CD14-positive monocyte (primary cell): ENCODE measurements around the gene GSTT4. TPM values are rescaled to one million over a fixed set of nuclear protein-coding genes. Genes with fewer than 3 reads are reported as not detected.

Experiments
- DNase-seq, 3 donors: peaks; one replicate each; pipeline ENCODE4 v3.0.0-alpha.2; 2011 to 2022
- H2AFZ ChIP-seq: 2 replicates; pipeline ENCODE4 v1.6.0; 2012; ENCODE audit warnings: mild to moderate bottlenecking, low read depth, low read length, inconsistent platforms; ENCODE audit not compliant: insufficient read depth, poor library complexity, severe bottlenecking
- H3K27ac ChIP-seq, 2 donors: 1 replicate in 1 of 2; 2 replicates in 1 of 2; pipeline ENCODE4 v1.5.1; 2012 to 2013; ENCODE audit warnings: low read length in 2 of 2, control low read depth in 1 of 2, inconsistent platforms in 1 of 2, low read depth in 1 of 2, mild to moderate bottlenecking in 1 of 2
- H3K27me3 ChIP-seq, 2 donors: one replicate each; pipeline versions ENCODE4 v1.6.0 to v1.6.1; 2011 to 2013; ENCODE audit warnings: low read length in 2 of 2; ENCODE audit not compliant: control insufficient read depth in 2 of 2, insufficient read depth in 2 of 2
- H3K36me3 ChIP-seq, 2 donors: replicated peaks in 1 of 2; 1 replicate in 1 of 2; 2 replicates in 1 of 2; pipeline versions ENCODE4 v1.5.1 to v1.6.1; 2012 to 2013; ENCODE audit warnings: low read length in 2 of 2, control low read depth in 1 of 2, inconsistent platforms in 1 of 2, mild to moderate bottlenecking in 1 of 2; ENCODE audit not compliant: insufficient read depth in 2 of 2, control insufficient read depth in 1 of 2
- H3K4me1 ChIP-seq, 2 donors: 1 replicate in 1 of 2; 2 replicates in 1 of 2; pipeline versions ENCODE4 v1.5.1 to v1.6.1; 2012 to 2013; ENCODE audit warnings: low read length in 2 of 2, control low read depth in 1 of 2, inconsistent platforms in 1 of 2, mild to moderate bottlenecking in 1 of 2, moderate library complexity in 1 of 2; ENCODE audit not compliant: insufficient read depth in 2 of 2, control insufficient read depth in 1 of 2
- H3K4me2 ChIP-seq: replicated peaks from 2 replicates; pipeline ENCODE3; 2012; ENCODE audit warnings: low read length, moderate library complexity, mild to moderate bottlenecking; ENCODE audit not compliant: poor library complexity, severe bottlenecking; ENCODE audit errors: extremely low read depth
- H3K4me3 ChIP-seq, 3 experiments: fragments of 200-600 bp in 1 of 3; sonication (generic) in 1 of 3; replicated peaks in 1 of 3; 1 replicate in 2 of 3; 2 replicates in 1 of 3; pipeline ENCODE4 v1.5.1; 2011 to 2013; ENCODE audit warnings: low read length in 3 of 3, mild to moderate bottlenecking in 3 of 3, control low read depth in 2 of 3, low read depth in 2 of 3, inconsistent platforms in 1 of 3, moderate library complexity in 1 of 3
- H3K79me2 ChIP-seq: 2 replicates; pipeline ENCODE4 v1.6.0; 2012; ENCODE audit warnings: mild to moderate bottlenecking, control low read depth, inconsistent platforms, low read length, moderate library complexity; ENCODE audit not compliant: insufficient read depth
- H3K9ac ChIP-seq: 2 replicates; pipeline ENCODE4 v1.6.0; 2017; ENCODE audit warnings: low read length, mild to moderate bottlenecking; ENCODE audit not compliant: insufficient read depth, poor library complexity, severe bottlenecking
- H3K9me3 ChIP-seq, 2 donors: replicated peaks in 1 of 2; 1 replicate in 1 of 2; 2 replicates in 1 of 2; pipeline versions ENCODE4 v1.5.1 to v1.6.1; 2012 to 2013; ENCODE audit warnings: low read length in 2 of 2, control low read depth in 1 of 2; ENCODE audit not compliant: control insufficient read depth in 1 of 2, insufficient read depth in 1 of 2
- H4K20me1 ChIP-seq: 2 replicates; pipeline ENCODE4 v1.6.0; 2012; ENCODE audit warnings: mild to moderate bottlenecking, low read length, control low read depth, moderate library complexity; ENCODE audit not compliant: insufficient read depth
- H3K27ac Mint-ChIP-seq, 7 donors: one replicate each; pipeline ENCODE4 v1.8.0; 2020; ENCODE audit warnings: mild to moderate bottlenecking in 7 of 7, mixed read lengths in 7 of 7, moderate library complexity in 6 of 7, inconsistent platforms in 2 of 7
- H3K27me3 Mint-ChIP-seq, 3 donors: one replicate each; pipeline ENCODE4 v1.8.0; 2021 to 2022; ENCODE audit warnings: low read depth in 3 of 3, mild to moderate bottlenecking in 3 of 3, mixed read lengths in 3 of 3, moderate library complexity in 3 of 3, inconsistent platforms in 1 of 3
- H3K36me3 Mint-ChIP-seq, 2 donors: one replicate each; pipeline ENCODE4 v1.8.0; 2020; ENCODE audit warnings: mixed read lengths in 2 of 2, inconsistent platforms in 1 of 2, mild to moderate bottlenecking in 1 of 2
- H3K4me1 Mint-ChIP-seq: one replicate; pipeline ENCODE4 v1.8.0; 2020; ENCODE audit warnings: mild to moderate bottlenecking, mixed read lengths
- H3K4me3 Mint-ChIP-seq, 2 donors: one replicate each; pipeline ENCODE4 v1.8.0; 2020; ENCODE audit warnings: mild to moderate bottlenecking in 2 of 2, mixed read lengths in 2 of 2, moderate library complexity in 1 of 2
- H3K9me3 Mint-ChIP-seq, 7 donors: one replicate each; pipeline ENCODE4 v1.8.0; 2020 to 2022; ENCODE audit warnings: mixed read lengths in 7 of 7, mild to moderate bottlenecking in 6 of 7, moderate library complexity in 6 of 7, inconsistent platforms in 2 of 7
- CTCF ChIP-seq: fragments of 200-600 bp; IDR thresholded peaks from one replicate; pipeline ENCODE4 v1.8.0; 2022; ENCODE audit warnings: antibody characterized with exemption, mild to moderate bottlenecking
- WGBS: methylation state at CpG from one replicate; pipeline ENCODE4 v1.1.5; 2013; ENCODE audit warnings: missing lambda C conversion rate; ENCODE audit not compliant: insufficient coverage; 5-methylcytosine and 5-hydroxymethylcytosine counted together
- intact Hi-C, 2 donors: fragments of 100-400 bp; cut with micrococcal nuclease; formaldehyde crosslinking; loops; one replicate each; pipeline versions ENCODE4 v1.15.0 to v1.15.1; 2023
- polyA minus RNA-seq: library from RNA; depleted of rRNA, polyadenylated mRNA; stranded (reverse); fragments of >200 nt; gene quantifications from 2 replicates; pipeline ENCODE4 v1.2.3, GENCODE V29; 2012
- polyA plus RNA-seq, 3 donors: library from polyadenylated mRNA; depleted of rRNA in 1 of 3; unstranded in 2 of 3; stranded (reverse) in 1 of 3; fragments of 300-500 nt in 2 of 3; fragments of >200 nt in 1 of 3; fragmentation: Illumina TruSeq in 2 of 3; gene quantifications; 1 replicate in 2 of 3; 2 replicates in 1 of 3; pipeline ENCODE4 v1.2.3, GENCODE V29; 2012 to 2021
- total RNA-seq, 12 experiments: library from RNA in 1 of 12; stranded (reverse) in 1 of 12; fragments of 120-200 nt in 1 of 12; gene quantifications; one replicate each; pipeline ENCODE4 v1.2.4 and lab custom pipeline; 2013 to 2026; ENCODE audit warnings: mixed read lengths in 6 of 12, inconsistent platforms in 1 of 12

The GSTT4 gene
- not detected for total RNA-seq (2013)
- polyA plus RNA-seq: not detected
- not detected in 2 replicates for polyA minus RNA-seq
- total RNA-seq (lab: John Stamatoyannopoulos, UW): 0 to 0.60 (median 0) reads per million in 11 experiments

GRCh38 chr22:24005201-24005600, at the start of gene GSTT4:
Gene GSTT4, minus strand, starts transcription at chr22:24005453. Its CDS starts 97 bp downstream, at chr22:24005356.
- H3K9ac ChIP-seq: no peak within 1 kb of the TSS
- peaks cover 0 to 3% (median 0%) of the 10 kb centered on the region in 7 donors for H3K9me3 Mint-ChIP-seq
- intact Hi-C loops: loop anchor here in 1 of 2 donors (5.0 kb wide), 1 partner anchor 68 kb away; no protein-coding TSS in a partner anchor

GRCh38 chr22:24054356-24054755, 49.1 kb upstream of the GSTT4 start:
- TF ChIP-seq CTCF: no peak
- Histone ChIP-seq H3K36me3 (peaks cover 63 to 86% of the 10 kb centered on the region in 2 donors), H3K9ac (no peak overlapping the region), H3K9me3 (no peaks in the 10 kb centered on the region), H2AFZ (no peak overlapping the region), H3K4me1 (peaks cover 7% of the 10 kb centered on the region in 2 donors), H3K79me2 (no peaks in the 10 kb centered on the region), H3K27ac (peak overlapping the region in 1 of 2 donors; percentile 59), H3K27me3 (no peaks in the 10 kb centered on the region), H3K4me2 (no peak overlapping the region), H4K20me1 (no peaks in the 10 kb centered on the region), H3K4me3 (no peak overlapping the region)
- no peak for DNase-seq
- 75% methylated on average over 1 of the region's 3 CpGs for WGBS
- Mint-ChIP-seq H3K9me3 (peaks cover 0 to 3% (median 0%) of the 10 kb centered on the region in 7 donors), H3K27me3 (peaks cover 0 to 3% (median 0%) of the 10 kb centered on the region in 3 donors), H3K36me3 (peaks cover 74 to 89% of the 10 kb centered on the region in 2 donors), H3K27ac (peak overlapping the region in 2 of 7 donors; percentile 41 to 66), H3K4me3 (no peak overlapping the region), H3K4me1 (peaks cover 10% of the 10 kb centered on the region)
- intact Hi-C loops: no loop called here

More at GRCh38 chr22:24005201-24005600, at the start of gene GSTT4:
- no peaks in the 10 kb centered on the region for H4K20me1 ChIP-seq
- WGBS: 88% methylated on average over 6 of the region's 6 CpGs
- no peak for TF ChIP-seq CTCF
- Mint-ChIP-seq H3K36me3 (no peaks in the 10 kb centered on the region), H3K27ac (no peak within 1 kb of the TSS), H3K27me3 (peaks cover 3 to 7% (median 4%) of the 10 kb centered on the region in 3 donors), H3K4me1 (no peaks in the 10 kb centered on the region), H3K4me3 (no peak within 1 kb of the TSS)
- H3K4me1 ChIP-seq: no peaks in the 10 kb centered on the region
- no peaks in the 10 kb centered on the region for H3K9me3 ChIP-seq
- no peaks in the 10 kb centered on the region for H3K36me3 ChIP-seq
- no peak for DNase-seq
- no peak within 1 kb of the TSS for H3K4me3 ChIP-seq
- no peak within 1 kb of the TSS for H3K4me2 ChIP-seq
- H2AFZ ChIP-seq: no peak within 1 kb of the TSS
- H3K27me3 ChIP-seq: no peaks in the 10 kb centered on the region
- no peak within 1 kb of the TSS for H3K27ac ChIP-seq
- no peaks in the 10 kb centered on the region for H3K79me2 ChIP-seq
